Natural killer cell (primary cell): ENCODE data around the gene AATF. TPM values are rescaled to one million over a fixed set of nuclear protein-coding genes. Genes with fewer than 3 reads are reported as not detected.
A peak's percentile ranks its signal among the peaks of the same experiment; 100 is the strongest.

ENCODE experiments used
- ATAC-seq, 3 donors: fragments of 150-1000 bp in 2 of 3; fragments of 200-7000 bp in 1 of 3; cut with Tn5 transposase; 1 replicate in 1 of 3; 2 replicates in 2 of 3; pipeline ENCODE4 v1.10.0; 2021; ENCODE audit warnings: mild to moderate bottlenecking in 2 of 3, moderate library complexity in 2 of 3
- DNase-seq, 2 donors: peaks; one replicate each; pipeline versions ENCODE4 v3.0.0 to v3.0.0-alpha.2; 2013 to 2021; ENCODE audit warnings: mixed read lengths in 1 of 2
- H3K27ac ChIP-seq: one replicate; pipeline ENCODE4 v1.5.1; 2013; ENCODE audit warnings: mild to moderate bottlenecking, low read length
- H3K27me3 ChIP-seq: one replicate; pipeline ENCODE4 v1.6.1; 2013; ENCODE audit warnings: low read length; ENCODE audit not compliant: control insufficient read depth, insufficient read depth
- H3K36me3 ChIP-seq: one replicate; pipeline ENCODE4 v1.6.1; 2013; ENCODE audit warnings: low read length; ENCODE audit not compliant: control insufficient read depth, insufficient read depth
- H3K4me1 ChIP-seq: one replicate; pipeline ENCODE4 v1.6.1; 2013; ENCODE audit warnings: low read length; ENCODE audit not compliant: control insufficient read depth, insufficient read depth
- H3K4me3 ChIP-seq: one replicate; pipeline ENCODE4 v1.5.1; 2013; ENCODE audit warnings: low read length
- H3K9me3 ChIP-seq: one replicate; pipeline ENCODE4 v1.6.1; 2013; ENCODE audit warnings: low read length; ENCODE audit not compliant: control insufficient read depth, insufficient read depth
- H3K27ac Mint-ChIP-seq, 2 donors: one replicate each; pipeline ENCODE4 v1.8.0; 2022; ENCODE audit warnings: mild to moderate bottlenecking in 2 of 2, mixed read lengths in 2 of 2, moderate library complexity in 1 of 2
- H3K27me3 Mint-ChIP-seq, 2 donors: one replicate each; pipeline ENCODE4 v1.8.0; 2022; ENCODE audit warnings: low read depth in 2 of 2, mixed read lengths in 2 of 2
- H3K36me3 Mint-ChIP-seq: one replicate; pipeline ENCODE4 v1.8.0; 2022; ENCODE audit warnings: mixed read lengths
- H3K4me1 Mint-ChIP-seq, 2 donors: one replicate each; pipeline ENCODE4 v1.8.0; 2022; ENCODE audit warnings: mixed read lengths in 2 of 2
- H3K4me3 Mint-ChIP-seq: one replicate; pipeline ENCODE4 v1.8.0; 2022; ENCODE audit warnings: mild to moderate bottlenecking, moderate library complexity, mixed read lengths
- H3K9me3 Mint-ChIP-seq, 2 donors: one replicate each; pipeline ENCODE4 v1.8.0; 2022; ENCODE audit warnings: mixed read lengths in 2 of 2
- WGBS: methylation state at CpG from one replicate; pipeline ENCODE4 v1.1.7; 2013; ENCODE audit warnings: missing lambda C conversion rate; ENCODE audit not compliant: insufficient coverage; 5-methylcytosine and 5-hydroxymethylcytosine counted together
- intact Hi-C: fragments of 100-400 bp; cut with micrococcal nuclease; formaldehyde crosslinking; loops from one replicate; pipeline ENCODE4 v1.14.2; 2022
- total RNA-seq, 4 donors: library from RNA; stranded (reverse); fragments of 120-200 nt in 1 of 4; gene quantifications; one replicate each; pipeline versions ENCODE4 v1.2.3 to v1.2.4, GENCODE V29; 2013 to 2022
- TF ChIP-seq, protein P1 (sequence below): fragments of 200-600 bp; IDR thresholded peaks from one replicate; pipeline ENCODE4 v1.8.0; 2022; ENCODE audit warnings: antibody characterized with exemption

AATF gene
- total RNA-seq, 3 donors from 2014 or later (not counting 1 experiment from before 2014, with no cell fraction given) = 60.1 to 67.2 (median 63.2) TPM

DNA sequence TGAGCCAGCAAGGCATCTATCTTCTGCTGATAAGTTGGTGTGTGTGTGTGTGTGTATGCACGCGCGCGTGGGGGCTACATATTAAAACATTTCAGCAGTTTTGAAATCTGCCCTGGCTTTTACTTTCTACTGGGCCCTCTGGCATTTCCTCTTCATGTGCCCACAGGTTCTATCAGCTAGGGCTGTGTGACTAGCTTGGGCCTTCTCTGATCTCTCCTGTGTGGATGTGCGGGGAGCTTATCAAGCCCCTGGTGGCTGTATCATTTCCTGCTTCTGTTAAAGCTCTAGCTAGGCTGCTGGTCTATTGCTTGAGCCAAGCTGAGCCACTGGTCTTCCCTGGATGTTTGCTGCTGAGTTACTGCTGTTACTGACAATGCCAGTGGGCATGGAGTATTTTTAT is 132.5 kb downstream of the AATF start:
- H3K36me3 Mint-ChIP-seq = peaks cover 8% of the 10 kb centered on the region
- 49% methylated on average over 5 of the region's 5 CpGs for WGBS
- peak overlapping the region; percentile 65 for H3K27ac ChIP-seq
- H3K4me3 ChIP-seq = no peak overlapping the region
- peaks cover 35% of the 10 kb centered on the region for H3K4me1 ChIP-seq
- H3K9me3 ChIP-seq = no peaks in the 10 kb centered on the region
- no peaks in the 10 kb centered on the region for H3K27me3 Mint-ChIP-seq
- intact Hi-C loops = no loop called here
- DNase-seq = no peak
- H3K27me3 ChIP-seq = no peaks in the 10 kb centered on the region
- peak; percentile 88 to 94 (median 89) for ATAC-seq
- peak overlapping the region; percentile 80 to 82 for H3K27ac Mint-ChIP-seq
- peaks cover 0 to 4% of the 10 kb centered on the region in 2 donors for H3K9me3 Mint-ChIP-seq
- H3K4me3 Mint-ChIP-seq = peak overlapping the region; percentile 19
- TF ChIP-seq, protein P1, sequence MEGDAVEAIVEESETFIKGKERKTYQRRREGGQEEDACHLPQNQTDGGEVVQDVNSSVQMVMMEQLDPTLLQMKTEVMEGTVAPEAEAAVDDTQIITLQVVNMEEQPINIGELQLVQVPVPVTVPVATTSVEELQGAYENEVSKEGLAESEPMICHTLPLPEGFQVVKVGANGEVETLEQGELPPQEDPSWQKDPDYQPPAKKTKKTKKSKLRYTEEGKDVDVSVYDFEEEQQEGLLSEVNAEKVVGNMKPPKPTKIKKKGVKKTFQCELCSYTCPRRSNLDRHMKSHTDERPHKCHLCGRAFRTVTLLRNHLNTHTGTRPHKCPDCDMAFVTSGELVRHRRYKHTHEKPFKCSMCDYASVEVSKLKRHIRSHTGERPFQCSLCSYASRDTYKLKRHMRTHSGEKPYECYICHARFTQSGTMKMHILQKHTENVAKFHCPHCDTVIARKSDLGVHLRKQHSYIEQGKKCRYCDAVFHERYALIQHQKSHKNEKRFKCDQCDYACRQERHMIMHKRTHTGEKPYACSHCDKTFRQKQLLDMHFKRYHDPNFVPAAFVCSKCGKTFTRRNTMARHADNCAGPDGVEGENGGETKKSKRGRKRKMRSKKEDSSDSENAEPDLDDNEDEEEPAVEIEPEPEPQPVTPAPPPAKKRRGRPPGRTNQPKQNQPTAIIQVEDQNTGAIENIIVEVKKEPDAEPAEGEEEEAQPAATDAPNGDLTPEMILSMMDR = no peak
- H3K4me1 Mint-ChIP-seq = peaks cover 40 to 44% of the 10 kb centered on the region in 2 donors
- no peaks in the 10 kb centered on the region for H3K36me3 ChIP-seq

DNA sequence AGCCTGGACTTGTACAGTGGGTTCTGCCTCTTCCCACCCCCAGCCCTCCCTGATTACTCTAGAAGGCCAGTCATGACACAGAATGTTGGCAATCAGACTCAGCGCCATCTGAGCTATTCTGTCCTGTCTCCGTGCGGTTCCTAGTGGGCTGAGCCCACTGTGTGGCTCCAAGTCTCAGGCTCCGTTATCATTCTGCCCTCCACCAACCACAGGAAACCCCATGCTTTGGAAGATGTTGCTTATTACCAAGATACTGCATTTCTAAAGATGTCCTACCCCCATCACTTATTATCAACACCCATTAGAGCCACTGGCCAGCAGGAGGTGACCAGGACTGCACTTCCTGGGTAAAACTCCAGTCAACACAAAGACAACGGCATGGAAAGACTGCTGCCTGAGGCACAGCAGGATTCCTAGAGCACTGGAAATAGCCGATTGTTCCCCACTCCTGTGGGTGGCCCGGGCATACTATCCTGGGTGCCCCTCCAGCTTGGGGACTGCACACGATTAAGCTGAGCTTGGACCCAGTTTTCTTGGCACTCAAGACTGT is 133.6 kb downstream of the AATF start:
- H3K9me3 ChIP-seq = no peaks in the 10 kb centered on the region
- no peak for DNase-seq
- no peak overlapping the region for H3K27ac ChIP-seq
- Mint-ChIP-seq H3K4me3 (no peak overlapping the region), H3K27me3 (no peaks in the 10 kb centered on the region), H3K4me1 (peaks cover 51 to 55% of the 10 kb centered on the region in 2 donors), H3K27ac (peak overlapping the region; percentile 56 to 62), H3K36me3 (peaks cover 8% of the 10 kb centered on the region), H3K9me3 (peaks cover 0 to 4% of the 10 kb centered on the region in 2 donors)
- intact Hi-C loops = no loop called here
- no peak for ATAC-seq
- TF ChIP-seq, protein P1 = no peak
- H3K4me3 ChIP-seq = no peak overlapping the region
- H3K36me3 ChIP-seq = peaks cover 2% of the 10 kb centered on the region
- WGBS = 96% methylated on average over 8 of the region's 8 CpGs
- peaks cover 36% of the 10 kb centered on the region for H3K4me1 ChIP-seq
- no peaks in the 10 kb centered on the region for H3K27me3 ChIP-seq

DNA sequence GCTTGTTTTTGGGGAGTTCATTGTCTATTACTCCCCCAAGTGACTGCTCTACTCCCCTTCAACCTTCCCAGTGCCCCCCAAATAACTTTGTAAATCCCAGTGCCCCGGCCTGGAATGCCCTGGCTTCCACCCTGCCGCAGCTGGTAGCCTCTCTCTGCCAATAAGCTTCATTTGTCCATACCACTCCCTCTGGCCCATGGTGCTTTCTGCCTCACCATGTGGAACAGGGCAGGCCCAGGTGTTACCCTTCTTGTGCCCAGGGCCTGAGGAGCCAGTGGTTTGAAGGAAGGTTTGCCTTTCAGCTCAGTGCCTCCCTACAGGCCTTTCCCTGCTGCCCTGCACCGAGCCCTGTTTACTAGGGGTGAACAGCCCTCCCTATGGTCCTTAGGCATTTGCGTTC is 134.2 kb downstream of the AATF start:
- DNase-seq (no peak), ATAC-seq (no peak)
- Histone ChIP-seq H3K27me3 (no peaks in the 10 kb centered on the region), H3K4me3 (no peak overlapping the region), H3K36me3 (peaks cover 2% of the 10 kb centered on the region), H3K4me1 (peaks cover 40% of the 10 kb centered on the region), H3K9me3 (no peaks in the 10 kb centered on the region), H3K27ac (no peak overlapping the region)
- Mint-ChIP-seq H3K27me3 (no peaks in the 10 kb centered on the region), H3K9me3 (peaks cover 0 to 4% of the 10 kb centered on the region in 2 donors), H3K27ac (peak overlapping the region; percentile 56 to 62), H3K36me3 (peaks cover 8% of the 10 kb centered on the region), H3K4me1 (peaks cover 57 to 61% of the 10 kb centered on the region in 2 donors), H3K4me3 (no peak overlapping the region)
- TF ChIP-seq, protein P1 = no peak
- 96% methylated on average over 4 of the region's 4 CpGs for WGBS
- intact Hi-C loops = no loop called here

DNA sequence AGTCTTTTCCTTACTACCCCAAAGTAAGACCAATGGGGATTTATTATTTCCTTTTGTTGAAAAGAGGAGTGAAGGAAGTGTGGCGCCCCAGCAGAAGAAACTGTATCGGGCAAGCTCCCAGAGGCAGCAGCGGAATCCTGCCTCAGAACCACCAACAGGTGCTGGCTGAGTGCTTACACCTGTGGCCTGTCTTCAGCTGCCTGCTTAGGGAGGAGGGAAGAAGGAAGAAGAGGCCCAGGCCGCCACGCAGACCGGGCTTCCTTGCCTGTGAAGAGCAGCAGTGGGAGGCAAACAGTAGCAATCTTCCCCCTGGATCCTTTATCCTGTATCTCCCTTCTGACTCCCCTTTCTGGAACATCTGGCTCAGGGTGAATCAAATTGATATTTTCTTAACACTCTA is 134.7 kb downstream of the AATF start:
- Histone ChIP-seq H3K4me3 (no peak overlapping the region), H3K9me3 (no peaks in the 10 kb centered on the region), H3K27me3 (no peaks in the 10 kb centered on the region), H3K27ac (no peak overlapping the region), H3K4me1 (peaks cover 43% of the 10 kb centered on the region), H3K36me3 (peaks cover 2% of the 10 kb centered on the region)
- Mint-ChIP-seq H3K36me3 (peaks cover 8% of the 10 kb centered on the region), H3K9me3 (peaks cover 0 to 4% of the 10 kb centered on the region in 2 donors), H3K27me3 (no peaks in the 10 kb centered on the region), H3K4me1 (peaks cover 62 to 65% of the 10 kb centered on the region in 2 donors), H3K27ac (peak overlapping the region; percentile 56 to 62), H3K4me3 (no peak overlapping the region)
- intact Hi-C loops = no loop called here
- DNase-seq (no peak), ATAC-seq (no peak)
- TF ChIP-seq, protein P1 = no peak
- 78% methylated on average over 6 of the region's 6 CpGs for WGBS
